Mesodermal cell (in vitro differentiated cells): ENCODE data around the gene ISG20L2.
A peak's percentile ranks its signal among the peaks of the same experiment; 100 is the strongest.

Experiments used
- H3K27ac ChIP-seq: 2 replicates; pipeline ENCODE4 v1.7.0; 2013; ENCODE audit warnings: mild to moderate bottlenecking, low read depth, low read length, moderate library complexity; ENCODE audit not compliant: severe bottlenecking
- H3K36me3 ChIP-seq: 2 replicates; pipeline ENCODE4 v1.7.1; 2013; ENCODE audit warnings: mild to moderate bottlenecking, low read length, moderate library complexity; ENCODE audit not compliant: control insufficient read depth, insufficient read depth
- H3K4me1 ChIP-seq: one replicate; pipeline ENCODE4 v1.7.1; 2013; ENCODE audit warnings: mild to moderate bottlenecking, low read length; ENCODE audit not compliant: insufficient read depth, control insufficient read depth, poor library complexity, severe bottlenecking
- H3K4me3 ChIP-seq: 2 replicates; pipeline ENCODE4 v1.7.0; 2013; ENCODE audit warnings: low read length, control low read depth, mild to moderate bottlenecking; ENCODE audit not compliant: insufficient read depth, poor library complexity, severe bottlenecking; ENCODE audit errors: extremely low read depth
- H3K9me3 ChIP-seq: 2 replicates; pipeline ENCODE4 v1.7.1; 2013; ENCODE audit warnings: mild to moderate bottlenecking, low read length, moderate library complexity; ENCODE audit not compliant: control insufficient read depth
- WGBS, 2 experiments: methylation state at CpG; one replicate each; pipeline ENCODE4 v1.1.5; 2013; ENCODE audit warnings: missing lambda C conversion rate in 2 of 2; ENCODE audit not compliant: insufficient coverage in 2 of 2; 5-methylcytosine and 5-hydroxymethylcytosine counted together

ISG20L2 gene

GRCh38 chr1:156752843-156753482 lies 24.4 kb upstream of the ISG20L2 start:
- Histone ChIP-seq H3K27ac (no peak overlapping the region), H3K36me3 (peaks cover 20% of the 10 kb centered on the region), H3K4me1 (peaks cover 22% of the 10 kb centered on the region), H3K4me3 (peak overlapping the region; percentile 95), H3K9me3 (no peaks in the 10 kb centered on the region)
- 57% methylated on average over 1 of the region's 1 CpG; no CpG with 5 or more reads in 1 of the 2 experiments for WGBS, 2 experiments

- peaks cover 28% of the 10 kb centered on the region for H3K4me1 ChIP-seq
- peak overlapping the region; percentile 95 for H3K4me3 ChIP-seq
- WGBS, 2 experiments = 0% methylated on average over 33 to 48 of the region's 68 CpGs
- peak overlapping the region; percentile 88 for H3K27ac ChIP-seq
- H3K9me3 ChIP-seq = no peaks in the 10 kb centered on the region
- H3K36me3 ChIP-seq = peaks cover 17% of the 10 kb centered on the region
Measured at GRCh38 chr1:156751757-156752481, 23.4 kb upstream of the ISG20L2 start.

DNA sequence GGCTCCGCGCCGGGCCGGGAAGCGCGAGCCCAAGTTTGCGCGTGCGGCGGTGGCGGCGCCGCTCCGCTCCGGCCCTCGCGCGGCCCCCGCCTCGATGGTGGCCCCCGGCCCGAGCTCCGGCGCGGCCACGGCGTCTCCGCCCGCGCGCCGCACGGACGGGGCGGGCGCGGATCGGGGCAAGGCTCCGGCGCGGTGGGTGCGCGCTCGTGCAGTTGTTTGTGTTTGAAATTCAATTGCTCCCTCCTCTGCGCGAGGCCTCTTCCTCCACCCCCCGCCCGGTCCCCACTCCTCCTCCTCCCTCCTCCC lies 22.8 kb upstream of the ISG20L2 start, which contains the start of gene HDGF:
Gene HDGF (minus strand): TSS at position 225 of the 306 bp plus-strand sequence. CDS start 246 bp downstream, outside the sequence.
- WGBS, 2 experiments = 0% methylated on average over 8 to 26 of the region's 48 CpGs
- Histone ChIP-seq H3K27ac (peak within 1 kb of the TSS; percentile 88), H3K36me3 (peaks cover 17% of the 10 kb centered on the region), H3K9me3 (no peaks in the 10 kb centered on the region), H3K4me3 (peak within 1 kb of the TSS; percentile 95), H3K4me1 (peaks cover 32% of the 10 kb centered on the region)

GRCh38 chr1:156750711-156751450 lies 22.3 kb upstream of the ISG20L2 start:
- Histone ChIP-seq H3K9me3 (no peaks in the 10 kb centered on the region), H3K27ac (peak overlapping the region; percentile 88), H3K4me3 (peak overlapping the region; percentile 95), H3K36me3 (peaks cover 17% of the 10 kb centered on the region), H3K4me1 (peaks cover 37% of the 10 kb centered on the region)
- 0% methylated on average over 21 to 30 of the region's 64 CpGs for WGBS, 2 experiments

GRCh38 chr1:156750191-156750672 lies 21.7 kb upstream of the ISG20L2 start:
- H3K9me3 ChIP-seq = no peaks in the 10 kb centered on the region
- H3K36me3 ChIP-seq = peaks cover 24% of the 10 kb centered on the region
- H3K27ac ChIP-seq = peak overlapping the region; percentile 88
- H3K4me1 ChIP-seq = peaks cover 38% of the 10 kb centered on the region
- WGBS, 2 experiments = 7 to 9% methylated on average over 4 to 5 of the region's 5 CpGs
- peak overlapping the region; percentile 95 for H3K4me3 ChIP-seq

- WGBS, 2 experiments = 60 to 81% methylated on average over 2 to 7 of the region's 8 CpGs
- H3K4me3 ChIP-seq = peak overlapping the region; percentile 95
- peaks cover 38% of the 10 kb centered on the region for H3K4me1 ChIP-seq
- H3K27ac ChIP-seq = peak overlapping the region; percentile 100
- peaks cover 30% of the 10 kb centered on the region for H3K36me3 ChIP-seq
- H3K9me3 ChIP-seq = no peaks in the 10 kb centered on the region
Measured at GRCh38 chr1:156749419-156750118, 21.0 kb upstream of the ISG20L2 start.

DNA sequence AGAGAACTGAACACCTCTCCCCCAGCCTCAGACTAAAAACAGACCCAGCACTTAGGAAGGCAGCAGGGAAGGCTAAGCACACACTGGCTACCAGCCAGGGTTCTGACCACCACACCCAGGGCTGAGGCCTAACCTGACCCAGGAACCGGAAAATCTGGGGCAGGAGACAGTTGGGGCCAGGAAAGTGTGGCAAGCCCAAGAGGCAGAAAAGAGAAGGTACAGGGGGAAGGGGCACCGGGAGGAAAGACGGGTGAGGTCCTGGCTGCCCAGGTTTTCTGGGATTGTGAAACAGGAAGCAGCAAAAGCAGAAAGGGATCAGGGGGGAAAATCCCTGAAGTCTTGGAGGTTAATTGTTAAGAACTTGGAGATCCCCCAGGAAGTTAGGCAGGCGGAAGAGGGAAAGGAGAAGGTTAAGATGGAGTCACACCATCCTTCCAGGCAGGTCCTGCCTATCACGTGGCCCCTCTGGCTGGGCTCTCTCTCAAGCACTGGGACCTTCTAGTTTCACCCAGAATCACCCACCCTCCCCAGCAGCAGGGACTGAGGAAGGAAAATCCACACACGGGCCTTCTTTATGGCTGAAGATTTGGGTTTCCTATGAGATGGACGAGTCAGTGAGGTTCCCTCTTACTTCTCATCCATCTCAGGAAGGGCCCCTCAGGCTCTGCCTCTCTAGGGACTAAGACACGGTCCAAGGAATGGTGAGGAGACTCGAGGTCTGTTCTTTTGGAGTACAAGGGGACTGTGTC lies 20.3 kb upstream of the ISG20L2 start:
- WGBS, 2 experiments = 71 to 81% methylated on average over 7 of the region's 9 CpGs
- Histone ChIP-seq H3K36me3 (peaks cover 36% of the 10 kb centered on the region), H3K4me3 (peak overlapping the region; percentile 95)

GRCh38 chr1:156747742-156748669 lies 19.4 kb upstream of the ISG20L2 start:
- peaks cover 45% of the 10 kb centered on the region for H3K36me3 ChIP-seq
- H3K4me3 ChIP-seq = peak overlapping the region; percentile 95
- peak overlapping the region; percentile 100 for H3K27ac ChIP-seq
- WGBS, 2 experiments = 32 to 34% methylated on average over 5 to 6 of the region's 8 CpGs
- peaks cover 38% of the 10 kb centered on the region for H3K4me1 ChIP-seq
- no peaks in the 10 kb centered on the region for H3K9me3 ChIP-seq

More for the DNA sequence above, 20.3 kb upstream of the ISG20L2 start:
- Histone ChIP-seq H3K4me1 (peaks cover 38% of the 10 kb centered on the region), H3K27ac (peak overlapping the region; percentile 100), H3K9me3 (no peaks in the 10 kb centered on the region)
